ENCODE measurements around the gene RAD51.
A peak's percentile ranks its signal among the peaks of the same experiment; 100 is the strongest.
"Not testable (repeated sequence)": the region's sequence is repeated elsewhere in the genome, so short reads cannot be mapped to it uniquely, and the experiment has no call there.

Gene RAD51

GRCh38 chr15:40694688-40695468 is at the start of gene RAD51:
Gene RAD51 (plus strand): TSS chr15:40695174. CDS start chr15:40698759, 3,585 bp downstream.
- DNase-seq, result peak; percentile 93

GRCh38 chr15:40647523-40647922 is 47.5 kb upstream of the RAD51 start:
- DNase-seq, result no peak

- no peak for DNase-seq
Observed at GRCh38 chr15:40650479-40650878, 44.5 kb upstream of the RAD51 start.

DNA sequence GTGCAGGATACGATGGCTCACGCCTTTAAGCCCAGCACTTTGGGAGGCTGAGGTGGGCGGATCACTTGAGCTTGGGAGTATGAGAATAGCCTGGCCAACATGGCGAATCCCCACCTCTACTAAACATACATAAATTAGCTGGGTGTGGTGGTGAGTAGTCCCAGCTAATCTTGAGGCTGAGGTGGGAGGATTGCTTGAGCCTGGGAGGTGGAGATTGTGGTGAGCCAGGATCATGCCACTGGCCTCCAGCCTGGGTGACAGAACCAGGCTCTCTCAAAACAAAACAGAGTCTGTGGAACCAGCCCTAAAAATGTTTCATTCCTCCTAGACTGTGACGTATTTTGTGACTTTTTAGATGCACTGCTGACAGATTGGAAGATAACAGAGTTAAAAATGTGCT is 34.3 kb upstream of the RAD51 start:
- no peak for DNase-seq

GRCh38 chr15:40664909-40665308 is 30.1 kb upstream of the RAD51 start:
- no peak for DNase-seq

- DNase-seq, result not testable (repeated sequence)
Observed at GRCh38 chr15:40676290-40676689, 18.7 kb upstream of the RAD51 start.

DNA sequence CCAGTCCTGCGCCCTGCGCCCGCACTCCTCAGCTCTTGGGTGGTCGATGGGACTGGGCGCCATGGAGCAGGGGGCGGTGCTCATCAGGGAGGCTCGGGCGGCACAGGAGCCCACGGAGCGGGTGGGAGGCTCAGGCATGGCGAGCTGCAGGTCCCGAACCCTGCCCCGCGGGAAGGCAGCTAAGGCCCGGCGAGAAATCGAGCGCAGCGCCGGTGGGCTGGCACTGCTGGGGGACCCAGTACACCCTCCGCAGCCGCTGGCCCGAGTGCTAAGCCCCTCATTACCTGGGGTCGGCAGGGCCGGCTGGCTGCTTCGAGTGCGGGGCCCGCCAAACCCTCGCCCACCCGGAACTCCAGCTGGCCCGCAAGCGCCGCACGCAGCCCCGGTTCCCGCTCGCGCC is 18.1 kb upstream of the RAD51 start:
- DNase-seq, result not testable (repeated sequence)

DNA sequence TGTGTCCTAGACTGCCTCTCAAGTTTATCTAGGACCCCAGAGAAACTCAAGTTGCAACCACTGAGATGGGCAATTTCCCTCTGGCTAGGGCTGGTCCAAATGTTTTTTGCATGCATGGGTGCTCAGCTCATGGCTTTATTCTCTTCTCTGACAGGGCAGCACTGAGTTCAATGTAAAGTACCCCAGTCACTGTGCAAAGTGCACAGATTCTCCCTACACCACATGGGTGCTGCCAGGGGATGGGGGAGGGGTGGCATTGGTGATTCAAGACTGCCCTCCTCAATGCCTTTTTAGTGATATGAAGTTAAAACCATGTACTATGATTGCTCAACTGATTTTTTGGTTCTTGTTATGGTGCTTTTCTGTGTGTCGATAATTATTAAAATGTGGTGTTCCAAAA is 14.8 kb upstream of the RAD51 start:
- DNase-seq, result no peak

DNA sequence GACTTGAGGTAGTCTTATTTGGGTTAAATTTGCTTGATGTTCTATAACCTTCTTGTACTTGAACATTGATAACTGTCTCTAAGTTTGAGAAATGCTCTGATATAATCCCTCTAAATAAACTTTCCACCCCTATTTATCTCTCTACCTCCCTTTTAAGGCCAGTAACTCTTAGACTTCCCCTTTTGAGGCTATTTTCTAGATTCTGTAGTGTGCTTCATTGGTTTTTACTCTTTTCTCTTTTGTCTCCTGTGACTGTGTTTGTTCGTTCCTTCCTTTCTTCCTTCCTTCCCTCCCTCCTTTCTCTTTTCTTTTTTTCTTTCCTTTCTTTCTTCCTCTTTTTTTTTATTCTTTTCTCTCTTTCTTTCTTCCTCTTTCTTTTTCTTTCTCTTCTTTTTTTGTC is 14.0 kb upstream of the RAD51 start:
- DNase-seq, result not testable (repeated sequence)

GRCh38 chr15:40684381-40684780 is 10.6 kb upstream of the RAD51 start:
- DNase-seq, result no peak

- no peak for DNase-seq
Observed at GRCh38 chr15:40685376-40685775, 9.6 kb upstream of the RAD51 start.

- no peak for DNase-seq
Observed at GRCh38 chr15:40688932-40689799, 5.8 kb upstream of the RAD51 start.

DNA sequence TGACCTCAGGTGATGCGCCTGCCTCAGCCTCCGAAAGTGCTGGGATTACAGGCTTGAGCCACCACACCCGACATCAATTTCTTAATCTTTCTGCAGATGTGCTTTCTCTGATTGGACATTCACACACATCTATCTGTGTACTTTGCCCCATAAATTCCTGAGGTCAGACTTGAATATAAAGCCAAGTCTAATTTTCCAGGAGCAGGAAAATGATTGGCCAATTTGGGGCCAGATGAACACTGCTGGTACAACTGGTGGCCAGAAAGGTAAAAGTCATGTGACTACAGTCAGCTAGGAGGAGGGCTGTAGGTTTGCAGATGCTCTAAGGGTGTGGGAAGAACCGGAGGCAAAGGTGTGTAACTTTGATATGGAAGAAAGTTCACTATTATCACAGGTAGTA is 3.2 kb upstream of the RAD51 start:
- no peak for DNase-seq

DNA sequence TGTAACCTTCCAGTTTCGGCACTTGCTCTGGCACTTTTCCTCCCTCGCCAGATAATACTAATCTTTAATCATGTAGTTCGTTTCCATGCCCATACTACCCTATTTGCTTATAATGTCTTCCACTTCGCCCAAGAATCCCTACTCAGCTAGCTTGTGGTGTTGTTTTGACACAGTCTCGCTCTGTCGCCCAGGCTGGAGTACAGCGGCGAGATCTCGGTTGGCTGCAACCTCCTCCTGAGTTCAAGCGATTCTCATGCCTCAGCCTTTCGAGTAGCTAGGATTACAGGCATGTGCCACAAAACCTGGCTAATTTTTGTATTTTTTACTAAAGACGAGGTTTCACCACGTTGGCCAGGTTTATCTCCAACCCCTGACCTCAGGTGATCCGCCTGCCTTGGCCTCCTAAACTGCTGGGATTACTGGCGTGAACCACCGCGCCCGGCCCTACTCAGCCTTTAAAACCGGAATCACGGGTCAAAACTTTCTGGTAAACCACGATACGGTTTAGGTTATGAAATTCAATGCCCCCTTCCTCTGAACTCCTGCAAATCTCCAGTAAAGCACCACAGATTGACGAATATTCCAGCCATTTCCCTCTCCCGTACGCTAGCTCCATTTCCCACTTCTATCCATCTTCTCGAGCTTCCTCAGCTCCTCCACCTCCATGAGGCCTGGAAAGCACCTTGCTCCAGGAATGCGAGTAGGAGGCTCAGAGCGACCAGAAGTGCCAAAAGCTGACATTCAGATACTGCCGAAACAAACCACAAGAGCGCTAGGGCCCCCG is 878 bp upstream of the RAD51 start:
- DNase-seq, result no peak

DNA sequence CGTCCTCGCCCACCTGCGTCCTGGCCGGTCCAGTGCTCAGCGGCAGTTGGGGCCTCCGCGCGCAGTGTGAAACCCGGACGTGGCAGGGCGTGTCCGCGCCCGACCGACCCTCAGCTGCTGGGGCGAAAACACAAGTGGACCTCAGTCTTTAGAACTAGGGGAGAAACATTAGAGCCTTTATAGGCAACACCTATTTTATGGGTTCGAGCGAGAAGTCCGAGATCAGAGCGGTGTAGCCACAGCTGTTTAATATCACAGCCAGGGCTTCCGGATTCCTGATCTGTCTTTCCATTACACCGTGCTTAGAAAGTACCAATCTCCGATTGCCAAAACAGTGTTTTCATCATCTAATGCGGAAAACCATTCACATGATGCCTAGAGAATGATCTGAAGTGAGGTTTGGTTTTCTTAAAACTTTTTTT is 506 bp downstream of the RAD51 start:
- DNase-seq, result no peak

DNA sequence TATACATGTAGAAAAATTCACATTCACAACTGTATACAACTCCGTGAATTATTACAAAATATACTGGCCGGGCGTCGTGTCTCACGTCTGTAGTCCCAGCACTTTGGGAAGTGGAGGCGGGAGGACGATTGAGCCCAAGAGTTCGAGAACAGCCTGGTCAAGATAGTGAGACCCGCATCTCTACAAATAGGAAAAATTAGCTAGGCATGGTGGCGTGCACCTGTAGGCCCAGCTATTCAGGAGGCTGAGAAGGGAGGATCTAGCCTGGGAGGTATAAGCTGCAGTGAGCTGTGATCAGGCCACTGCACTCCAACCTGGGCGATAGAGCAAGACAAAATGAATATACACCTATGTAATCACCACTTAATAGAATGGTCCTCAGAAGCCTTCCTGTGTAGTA is 1.3 kb downstream of the RAD51 start:
- no peak for DNase-seq

DNA sequence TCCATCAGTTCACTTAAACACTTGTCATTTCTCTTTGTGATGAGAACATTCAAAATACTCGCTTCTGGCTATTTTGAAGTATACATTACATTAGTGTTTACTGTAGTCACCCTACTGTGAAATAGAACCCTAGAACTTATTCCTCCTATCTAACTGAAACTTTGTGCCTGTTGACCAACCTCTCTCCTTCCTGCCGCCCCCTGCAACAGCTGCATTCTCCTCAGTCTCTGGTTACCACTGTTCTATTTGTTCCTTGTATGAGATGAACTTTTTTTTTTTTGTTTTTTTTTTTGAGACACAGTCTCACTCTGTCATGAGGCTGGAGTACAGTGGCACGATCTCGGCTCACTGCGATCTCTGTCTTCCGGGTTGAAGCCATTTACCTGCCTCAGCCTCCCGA is 2.9 kb downstream of the RAD51 start:
- DNase-seq, result no peak

- DNase-seq, result no peak
Observed at GRCh38 chr15:40702077-40702476, 7.1 kb downstream of the RAD51 start.

GRCh38 chr15:40706121-40706520 is 11.1 kb downstream of the RAD51 start:
- no peak for DNase-seq

GRCh38 chr15:40714144-40714543 is 19.2 kb downstream of the RAD51 start:
- no peak for DNase-seq

DNA sequence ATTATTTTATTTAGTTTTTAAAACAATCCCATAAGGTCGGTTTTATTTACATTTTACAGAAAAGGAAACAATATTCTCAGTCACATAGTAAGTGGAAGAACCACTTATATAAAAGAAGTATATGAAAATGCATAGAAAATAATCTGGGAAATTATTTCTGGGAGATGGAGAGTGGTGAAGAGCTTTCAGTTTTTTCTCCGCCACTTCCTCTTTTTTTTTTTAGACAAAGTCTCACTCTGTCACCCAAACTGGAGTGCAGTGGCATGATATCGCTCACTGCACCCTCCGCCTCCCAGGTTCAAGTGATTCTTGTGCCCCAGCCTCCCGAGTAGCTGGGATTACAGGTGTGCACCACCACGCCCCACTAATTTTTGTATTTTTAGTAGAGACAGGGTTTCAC is 21.2 kb downstream of the RAD51 start:
- DNase-seq, result no peak

- no peak for DNase-seq
Observed at GRCh38 chr15:40721701-40722100, 26.7 kb downstream of the RAD51 start.

GRCh38 chr15:40722354-40722753 is 27.4 kb downstream of the RAD51 start:
- DNase-seq, result no peak

Measured in activated naive CD4-positive, alpha-beta T cell treated with anti-CD3 and anti-CD28 coated beads, Interleukin-2, amount 50 U/mL, for 16 hours (primary cell).